SHP77 (cell line): ENCODE results near the gene ZBTB21.

Source experiments
- DNase-seq, 2 experiments: peaks; one replicate each; lab custom pipeline; 2025; lab: John Stamatoyannopoulos, UW

Gene ZBTB21

DNA sequence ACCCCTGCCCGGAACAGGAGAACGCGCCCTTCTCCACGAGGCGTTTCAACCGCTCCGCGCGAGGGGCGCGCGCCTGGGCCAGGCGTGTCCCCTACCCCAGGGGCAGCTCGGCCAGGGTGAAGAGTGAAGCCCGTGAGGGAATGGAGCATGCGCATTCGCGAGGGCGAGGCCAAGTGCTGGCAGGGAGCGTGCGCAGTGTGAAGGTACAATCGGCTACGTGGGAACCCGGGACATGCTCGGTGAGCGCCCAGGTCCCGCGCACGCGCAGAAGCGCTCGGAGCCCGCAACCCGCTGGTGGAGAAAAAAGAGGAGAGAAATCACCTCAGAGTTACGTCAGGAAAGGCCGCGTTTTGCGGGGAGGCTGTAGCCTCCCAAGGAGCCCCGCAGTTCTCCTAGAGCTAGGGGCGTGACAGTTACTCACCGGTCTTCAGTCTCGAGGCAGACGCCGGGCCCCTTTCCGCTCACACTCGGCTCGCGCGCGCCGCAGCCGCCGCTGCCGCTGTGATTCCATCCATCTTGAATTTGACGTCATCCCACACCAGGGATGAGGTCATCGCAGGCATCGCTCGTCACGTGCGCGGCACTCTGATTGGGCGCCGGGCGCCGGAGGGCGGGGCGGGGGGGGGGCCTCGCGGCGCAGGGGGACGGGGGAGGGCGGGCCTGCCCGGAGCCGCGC is at the start of gene ZBTB21:
Gene ZBTB21, minus strand, starts transcription at position 530 of the 676 bp plus-strand sequence. CDS start 16,265 bp downstream, outside the sequence.
- peak; percentile 94 to 96 for DNase-seq

DNA sequence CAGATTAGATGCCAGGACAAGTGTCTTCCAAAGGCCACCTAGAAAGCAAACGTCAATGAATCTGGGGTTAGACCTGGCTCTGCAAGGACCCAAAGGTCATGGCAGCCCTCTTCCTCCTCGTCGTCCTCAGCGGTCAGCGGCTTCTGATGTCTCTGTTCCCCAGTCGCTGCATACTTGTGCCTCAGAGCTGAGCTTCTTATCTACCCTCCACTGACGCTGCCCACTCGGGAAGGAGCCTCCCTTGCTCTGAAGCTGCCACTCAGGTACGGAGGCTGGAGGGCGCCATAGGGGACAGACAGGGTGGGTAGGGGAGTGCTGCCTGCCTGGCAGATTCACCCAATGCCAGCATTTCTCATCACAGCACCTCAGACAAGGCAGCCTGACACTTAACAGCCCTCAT is 49.6 kb upstream of the ZBTB21 start:
- DNase-seq: no peak

DNA sequence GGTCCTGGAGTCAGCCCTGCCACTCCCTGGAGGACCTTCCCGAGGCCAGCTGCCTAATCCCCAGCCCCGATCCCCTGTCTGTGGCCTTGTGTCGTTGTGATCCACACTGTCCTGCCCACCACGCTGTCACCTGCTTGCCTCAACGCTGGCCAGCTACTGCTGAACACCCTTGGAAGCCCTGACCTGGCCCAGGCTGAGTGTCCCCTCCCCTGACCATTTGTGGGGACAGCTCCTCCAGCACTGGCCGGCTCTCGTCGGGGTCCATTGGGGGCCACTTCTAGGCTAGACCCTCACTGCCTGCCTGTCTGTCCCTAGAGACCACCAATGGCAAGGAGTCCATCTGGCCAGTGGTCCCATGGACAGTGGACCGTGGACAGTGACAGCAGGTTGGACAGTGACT is 49.0 kb upstream of the ZBTB21 start:
- no peak for DNase-seq

DNA sequence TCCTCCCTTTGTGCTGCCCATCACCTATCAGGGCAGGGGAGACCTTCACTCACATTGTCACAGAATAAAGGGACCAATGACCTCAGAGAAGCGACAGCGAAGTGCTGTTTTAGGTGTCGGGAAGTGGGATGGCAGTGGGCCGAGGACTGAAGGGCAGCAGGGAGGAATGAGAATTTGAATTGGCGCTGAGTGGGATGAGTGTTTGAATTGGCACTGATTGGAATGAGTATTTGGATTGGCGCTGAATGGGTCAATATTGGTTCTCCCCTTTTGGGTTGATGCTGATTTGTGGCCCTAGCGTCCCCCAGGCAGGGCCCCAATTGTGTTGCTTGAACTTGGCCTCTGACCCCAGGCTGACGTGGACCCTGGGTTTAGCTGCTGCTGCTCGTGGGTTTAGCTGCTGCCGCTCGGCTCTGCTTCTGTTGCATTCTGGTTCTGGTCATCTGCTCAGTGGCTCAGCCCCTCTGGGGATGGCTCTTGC is 48.5 kb upstream of the ZBTB21 start:
- DNase-seq: peak in 1 of 2 experiments; percentile 15

DNA sequence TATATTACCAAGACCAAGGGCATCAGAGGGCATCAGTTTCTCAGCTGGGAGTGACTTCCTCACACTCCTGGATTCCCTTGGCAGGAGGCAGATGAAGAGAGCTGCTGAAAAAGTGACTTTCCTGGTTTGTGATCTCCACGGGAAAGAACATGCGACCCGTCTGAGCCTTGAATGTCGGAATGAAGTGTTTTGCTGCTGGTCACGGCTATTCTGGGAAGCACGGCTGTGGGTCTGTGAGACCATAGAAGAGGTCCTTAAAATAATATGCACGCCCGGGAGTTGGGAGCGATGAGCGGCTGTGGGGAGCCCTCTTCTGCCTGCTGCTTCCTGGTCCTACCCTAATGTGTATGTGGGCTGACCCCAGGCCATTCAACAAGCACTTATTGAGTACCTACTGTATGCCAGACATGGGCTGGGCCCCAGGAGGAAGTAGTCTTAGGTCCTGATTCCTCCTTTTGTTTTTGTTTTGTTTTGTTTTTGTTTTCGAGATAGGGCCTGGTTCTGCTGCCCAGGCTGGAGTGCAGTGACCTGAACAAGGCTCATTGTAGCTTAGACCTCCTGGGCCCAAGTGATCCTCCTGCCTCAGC is 47.8 kb upstream of the ZBTB21 start:
- DNase-seq: no peak

DNA sequence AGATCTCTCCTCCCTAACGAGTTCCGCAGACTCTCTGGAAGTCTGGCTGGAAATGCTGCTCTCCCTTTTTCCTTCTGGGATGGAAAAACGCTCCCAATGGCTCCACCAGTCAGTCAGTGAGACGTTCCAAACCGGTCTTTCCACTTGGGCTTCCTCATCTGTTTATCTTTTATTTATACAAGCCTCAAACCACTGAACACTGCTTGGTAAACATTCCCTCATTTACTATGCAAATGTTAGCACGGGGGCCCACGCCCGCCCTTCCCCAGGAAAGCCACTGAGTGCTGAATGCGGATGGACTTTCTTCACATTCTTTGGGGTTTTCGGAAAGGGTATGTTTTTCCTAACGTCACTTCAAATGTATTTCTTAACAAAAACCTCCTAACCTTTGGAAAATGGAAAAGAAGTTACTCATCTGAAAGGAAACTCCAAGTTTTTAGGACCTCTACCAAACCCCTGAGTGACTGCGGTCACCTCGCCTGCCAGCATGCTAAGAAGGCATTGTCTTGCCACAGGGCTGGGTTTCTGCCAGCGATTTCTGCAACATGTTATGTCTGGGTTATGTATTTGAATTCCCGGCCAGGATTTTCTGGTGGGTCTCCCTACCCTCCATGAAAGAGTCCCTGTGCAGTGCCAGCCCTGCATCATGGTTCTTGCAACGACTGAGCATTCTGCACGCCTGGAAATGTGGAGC is 47.0 kb upstream of the ZBTB21 start:
- no peak for DNase-seq

DNA sequence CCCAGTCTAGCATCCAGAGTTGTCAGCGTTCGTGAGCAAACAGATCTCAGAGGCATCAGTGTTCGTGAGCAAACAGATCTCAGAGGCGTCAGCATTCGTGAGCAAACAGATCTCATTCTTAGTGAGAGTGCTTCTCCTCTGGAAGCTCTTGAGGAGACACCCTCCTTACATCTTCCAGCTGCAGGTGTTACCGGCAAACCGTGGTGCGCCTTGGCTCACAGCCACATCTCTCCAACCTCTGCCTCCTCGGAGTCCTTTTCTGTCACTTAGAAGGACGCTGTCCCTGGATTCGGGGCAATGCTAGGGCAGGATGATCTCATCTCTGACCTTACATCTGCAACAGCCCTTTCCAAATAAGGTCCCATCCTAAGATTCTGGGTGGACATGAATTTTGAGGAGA is 46.3 kb upstream of the ZBTB21 start:
- peak in 1 of 2 experiments; percentile 17 for DNase-seq

DNA sequence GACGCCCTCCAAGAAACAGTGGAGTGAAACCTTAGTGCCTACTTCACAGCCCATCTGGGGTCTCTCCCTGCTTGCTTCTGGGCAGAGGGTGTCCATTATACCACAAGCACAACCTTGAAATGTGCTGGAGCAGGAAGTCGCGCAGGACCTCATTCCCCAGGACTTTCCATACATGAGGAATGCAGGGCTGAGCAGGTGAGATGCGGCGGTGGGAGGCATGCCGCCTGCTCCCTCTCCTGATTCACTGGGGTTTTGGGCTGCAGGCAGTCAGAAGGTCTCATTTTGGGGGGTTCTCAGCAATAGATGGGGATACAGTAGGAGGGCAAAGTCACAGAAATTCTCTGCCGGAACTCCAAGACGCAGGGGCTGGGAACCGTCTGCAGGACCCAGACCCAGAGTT is 45.3 kb upstream of the ZBTB21 start:
- no peak for DNase-seq

DNA sequence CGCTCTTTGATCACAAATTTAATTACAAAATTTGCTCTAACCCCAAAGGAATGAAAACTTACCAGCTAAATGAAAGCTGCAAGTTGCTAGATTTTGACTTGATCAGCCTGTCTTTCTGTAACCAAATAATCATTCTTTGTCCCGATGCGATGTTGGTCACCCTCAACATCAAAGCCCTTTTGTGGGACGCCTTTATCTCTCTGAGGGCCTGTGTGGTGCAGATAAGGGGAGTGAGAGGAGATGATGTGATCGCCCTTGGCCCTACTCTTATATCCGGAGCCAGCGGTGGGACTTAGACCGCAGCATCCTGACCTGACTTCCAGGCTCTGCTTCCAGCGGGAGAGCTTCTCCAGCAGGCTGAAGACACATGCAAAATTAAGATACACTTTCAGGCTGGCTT is 41.6 kb upstream of the ZBTB21 start:
- no peak for DNase-seq

DNA sequence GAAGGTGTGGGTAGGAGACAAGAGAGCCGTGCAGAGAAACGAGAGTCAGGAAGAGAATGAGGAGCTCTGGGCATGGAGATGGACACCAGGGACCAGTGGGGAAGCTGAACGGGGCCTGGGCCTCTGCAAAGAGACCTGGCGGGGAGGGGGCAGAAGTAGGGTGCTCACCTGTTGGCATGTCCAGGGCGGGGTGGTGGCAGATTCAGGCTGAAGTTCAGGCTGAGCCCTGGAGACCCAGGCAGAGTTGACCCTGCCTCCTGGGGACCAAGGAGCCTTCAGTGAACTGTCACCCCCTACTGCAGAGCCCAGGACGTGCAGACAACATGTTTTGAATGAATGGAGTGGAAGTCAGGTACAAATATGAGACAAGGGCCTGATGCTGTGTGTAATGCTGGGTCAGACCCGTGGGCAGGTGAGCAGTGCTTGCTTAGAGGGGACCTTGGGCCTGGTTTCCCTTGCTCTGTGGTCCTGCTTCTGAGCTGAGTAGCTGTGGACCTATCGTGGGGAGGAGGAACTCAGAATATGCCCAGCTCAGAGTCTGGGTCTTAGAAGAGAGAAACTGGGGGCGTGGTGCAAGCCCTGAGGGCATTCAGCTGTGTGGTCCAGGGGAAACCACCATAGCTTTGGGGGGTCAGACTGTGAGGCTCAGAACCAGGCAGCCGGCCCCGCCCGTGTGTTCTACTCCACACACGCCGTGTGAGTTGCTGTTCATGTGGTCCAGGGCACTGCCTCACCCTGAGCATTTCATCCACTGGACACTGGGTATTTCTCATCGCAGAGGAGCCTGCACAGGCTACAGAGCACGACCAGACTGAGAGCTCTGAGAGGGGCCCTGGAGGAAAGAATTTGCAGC is 39.6 kb upstream of the ZBTB21 start:
- DNase-seq: no peak

DNA sequence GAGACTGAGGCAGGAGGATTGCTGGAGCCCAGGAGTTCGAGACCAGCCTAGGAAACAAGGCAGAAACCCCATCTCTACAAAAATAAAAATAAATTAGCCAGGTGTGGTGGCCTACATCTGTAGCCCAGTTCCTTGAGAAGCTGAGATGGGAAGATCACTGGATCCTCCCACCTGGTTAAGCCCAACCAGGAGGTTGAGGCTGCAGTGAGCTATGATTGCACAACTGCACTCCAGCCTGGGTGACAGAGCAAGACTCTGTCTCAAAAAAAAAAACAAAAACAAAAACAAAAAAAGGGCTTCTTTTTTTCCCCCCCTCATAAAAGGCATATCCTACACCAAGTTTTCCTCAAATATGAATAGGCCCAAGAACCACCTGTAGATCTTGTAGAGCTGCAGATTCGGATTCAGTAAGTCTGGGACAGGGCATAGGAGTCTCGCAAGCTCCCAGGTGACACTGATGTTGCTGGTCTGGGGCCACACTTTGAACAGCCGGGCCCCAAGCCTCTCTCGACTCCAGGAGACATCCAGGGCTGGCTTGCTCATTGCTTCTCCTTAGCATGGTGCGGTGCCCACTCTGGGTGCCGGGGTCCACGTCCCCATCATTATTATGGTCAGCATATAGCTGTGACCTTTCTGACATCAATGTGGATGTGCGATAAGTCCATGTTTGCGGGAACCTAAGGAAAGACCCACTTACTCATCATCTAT is 38.9 kb upstream of the ZBTB21 start:
- no peak for DNase-seq

DNA sequence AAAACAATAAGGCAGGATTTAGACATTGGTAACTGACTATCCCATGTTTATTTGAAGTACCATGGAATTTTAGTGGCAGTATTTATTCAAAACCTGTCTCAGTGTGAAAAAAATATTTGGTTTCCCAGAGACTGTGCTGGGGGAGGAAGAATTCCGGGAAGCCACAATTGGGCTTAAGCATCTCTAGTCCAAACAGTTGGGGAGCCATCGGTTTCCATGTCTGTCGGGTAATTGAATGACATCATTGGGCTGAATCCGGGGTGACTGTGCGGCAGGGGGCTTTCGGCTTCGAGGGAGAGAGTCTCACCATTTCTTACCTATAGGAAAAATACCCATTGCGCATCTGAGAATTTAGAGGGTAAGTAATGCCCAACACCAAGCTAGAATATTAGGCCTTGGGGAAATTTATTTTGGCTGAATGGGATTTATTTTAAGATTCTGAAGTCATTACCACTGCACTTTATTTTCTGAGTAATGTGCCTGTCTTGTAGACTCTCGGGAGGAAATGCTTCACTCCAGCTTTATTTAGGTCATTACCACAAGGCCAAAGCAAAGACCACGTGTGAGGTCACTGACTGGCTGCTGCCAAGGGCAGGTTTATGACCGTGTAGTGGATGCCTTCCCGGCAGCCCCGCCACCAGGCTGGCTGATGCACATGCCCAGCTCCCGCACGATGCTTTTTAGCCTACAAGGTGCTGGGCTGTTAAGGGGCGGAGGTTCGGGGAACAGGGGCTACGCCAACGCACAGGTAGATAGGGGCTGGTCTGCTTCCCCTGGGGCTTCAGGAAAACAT is 37.9 kb upstream of the ZBTB21 start:
- DNase-seq: peak; percentile 60 to 64

DNA sequence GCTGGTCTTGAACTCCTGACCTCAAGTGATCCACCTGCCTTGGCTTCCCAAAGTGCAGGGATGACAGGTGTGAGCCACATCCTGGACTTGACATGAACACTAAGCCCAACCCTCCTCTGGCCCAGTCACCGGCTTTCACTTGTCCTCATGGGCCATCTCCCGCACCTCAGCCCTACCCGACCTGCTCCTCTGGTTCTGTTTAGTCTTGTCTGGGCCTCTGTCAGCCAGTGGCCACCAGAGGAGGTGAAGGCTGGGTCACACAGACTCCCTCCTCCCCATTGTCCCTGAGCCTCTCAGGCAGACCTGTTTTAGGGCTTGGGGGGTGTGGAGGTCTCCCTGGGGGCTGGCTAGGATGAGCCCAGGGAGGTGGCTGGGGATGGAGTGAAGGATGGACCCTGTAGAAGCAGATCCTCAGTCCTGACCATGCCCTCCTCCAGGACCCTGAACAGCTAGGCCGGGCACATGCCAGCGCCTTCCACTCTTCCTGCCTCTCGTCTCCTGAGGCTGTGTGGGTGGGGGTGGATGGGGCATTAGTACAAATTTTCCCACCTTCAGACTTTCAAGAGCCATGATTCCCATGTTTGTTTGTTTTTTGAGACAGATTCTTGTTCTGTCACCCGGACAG is 34.8 kb upstream of the ZBTB21 start:
- no peak for DNase-seq

DNA sequence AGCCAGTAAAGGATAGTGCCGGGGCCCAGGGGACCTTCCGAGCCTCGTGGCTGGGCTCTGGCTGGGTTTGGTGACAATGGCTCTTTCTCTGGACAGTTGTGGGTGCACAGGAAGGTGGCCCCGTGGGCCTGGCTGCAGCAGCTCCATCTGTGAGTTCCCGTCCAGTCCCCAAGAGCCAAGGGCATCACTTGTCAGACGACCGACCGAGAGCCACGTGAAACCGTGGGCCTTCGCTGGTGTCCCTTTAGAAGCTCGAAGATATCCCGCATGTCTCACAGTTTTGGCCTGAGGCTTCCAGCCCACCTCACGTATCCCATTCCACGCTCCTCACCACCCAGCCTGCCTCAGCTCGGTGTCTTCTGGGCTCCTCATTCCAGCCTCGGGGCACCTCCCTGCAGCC is 33.8 kb upstream of the ZBTB21 start:
- no peak for DNase-seq

DNA sequence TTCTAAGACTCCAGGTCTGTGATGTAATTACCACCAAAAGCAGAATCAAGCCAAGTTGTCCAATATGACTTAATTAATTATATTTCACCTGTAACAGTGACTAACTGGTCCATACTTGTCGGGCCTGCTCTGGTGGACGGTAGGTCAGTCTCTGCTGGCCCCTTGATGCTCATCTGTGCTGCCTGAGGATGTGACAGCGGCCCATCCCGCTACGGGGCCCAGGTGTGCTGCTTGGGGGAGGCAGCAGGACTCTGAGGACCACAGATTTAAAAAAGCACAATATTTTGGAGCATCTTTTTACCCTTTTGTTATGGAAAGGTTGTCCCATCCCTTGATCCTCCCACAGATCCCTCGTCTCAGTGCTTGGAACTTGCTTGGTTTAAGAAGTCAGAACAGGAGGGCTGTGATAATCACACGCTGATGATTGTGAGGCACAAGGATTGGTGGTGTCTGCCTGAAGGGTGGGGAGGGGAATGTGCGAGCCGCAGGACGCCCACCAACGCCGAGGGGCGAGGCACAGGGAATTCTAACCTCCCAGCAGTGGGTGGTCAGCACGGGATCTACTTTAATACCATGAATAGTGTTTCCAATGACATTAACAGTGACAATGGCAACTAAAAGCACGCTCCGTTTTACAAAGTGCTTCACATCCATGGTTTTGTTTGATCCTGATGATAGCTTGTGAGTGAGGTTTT is 33.2 kb upstream of the ZBTB21 start:
- no peak for DNase-seq

DNA sequence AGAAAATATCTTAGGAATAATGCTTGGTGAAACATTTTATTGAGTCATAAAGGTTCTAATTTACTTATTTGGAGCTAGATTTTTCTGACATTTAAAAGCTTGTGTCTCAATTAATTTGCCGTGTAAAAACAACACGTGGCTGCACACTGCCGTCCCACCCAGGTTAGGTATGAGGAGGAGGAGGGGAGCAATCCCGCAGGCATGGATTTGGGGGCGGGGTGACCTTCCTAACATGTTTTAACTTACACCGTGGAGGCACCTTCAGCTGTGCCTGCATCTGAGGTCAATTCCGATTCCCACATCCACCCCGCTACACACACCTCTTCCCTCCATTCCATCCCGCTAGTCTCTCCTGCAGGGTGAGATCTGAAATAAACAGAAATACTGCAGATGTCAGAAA is 32.5 kb upstream of the ZBTB21 start:
- DNase-seq: no peak

DNA sequence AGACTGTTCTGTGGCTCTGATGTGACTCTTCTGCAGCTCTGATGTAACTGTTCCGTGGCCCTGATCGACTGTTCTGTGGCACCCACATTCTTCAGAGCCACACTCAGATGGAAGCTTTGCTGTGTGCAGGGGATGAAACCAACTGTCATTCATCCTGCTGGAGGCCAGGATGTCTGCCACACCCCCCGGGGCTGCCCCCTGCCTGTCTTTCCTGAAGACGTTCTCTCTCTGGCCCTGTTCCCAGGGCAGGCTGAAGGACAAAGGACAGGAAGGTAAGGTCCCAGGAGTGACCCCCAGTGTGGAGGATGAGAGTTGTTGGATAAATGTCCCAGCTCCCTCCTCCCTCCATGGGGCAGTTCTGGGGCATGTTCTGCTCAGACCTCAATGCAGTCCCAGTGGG is 31.6 kb upstream of the ZBTB21 start:
- no peak for DNase-seq

DNA sequence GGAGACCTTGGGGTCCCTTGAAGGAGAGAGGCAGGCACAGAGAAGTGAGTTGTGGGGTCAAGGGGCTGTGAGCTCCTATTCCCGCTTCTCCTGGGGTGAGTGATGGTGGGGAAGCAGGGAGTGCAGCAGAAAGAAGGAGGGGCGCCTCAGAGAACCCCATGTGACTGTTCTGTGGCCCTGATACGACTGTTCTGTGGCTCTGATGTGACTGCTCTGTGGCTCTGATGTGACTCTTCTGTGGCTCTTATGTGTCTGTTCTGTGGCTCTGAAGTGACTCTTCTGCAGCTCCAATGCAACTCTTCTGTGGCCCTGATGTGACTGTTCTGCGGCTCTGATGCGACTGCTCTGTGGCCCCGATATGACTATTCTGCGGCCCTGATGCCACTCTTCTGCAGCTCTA is 31.1 kb upstream of the ZBTB21 start:
- DNase-seq: no peak

DNA sequence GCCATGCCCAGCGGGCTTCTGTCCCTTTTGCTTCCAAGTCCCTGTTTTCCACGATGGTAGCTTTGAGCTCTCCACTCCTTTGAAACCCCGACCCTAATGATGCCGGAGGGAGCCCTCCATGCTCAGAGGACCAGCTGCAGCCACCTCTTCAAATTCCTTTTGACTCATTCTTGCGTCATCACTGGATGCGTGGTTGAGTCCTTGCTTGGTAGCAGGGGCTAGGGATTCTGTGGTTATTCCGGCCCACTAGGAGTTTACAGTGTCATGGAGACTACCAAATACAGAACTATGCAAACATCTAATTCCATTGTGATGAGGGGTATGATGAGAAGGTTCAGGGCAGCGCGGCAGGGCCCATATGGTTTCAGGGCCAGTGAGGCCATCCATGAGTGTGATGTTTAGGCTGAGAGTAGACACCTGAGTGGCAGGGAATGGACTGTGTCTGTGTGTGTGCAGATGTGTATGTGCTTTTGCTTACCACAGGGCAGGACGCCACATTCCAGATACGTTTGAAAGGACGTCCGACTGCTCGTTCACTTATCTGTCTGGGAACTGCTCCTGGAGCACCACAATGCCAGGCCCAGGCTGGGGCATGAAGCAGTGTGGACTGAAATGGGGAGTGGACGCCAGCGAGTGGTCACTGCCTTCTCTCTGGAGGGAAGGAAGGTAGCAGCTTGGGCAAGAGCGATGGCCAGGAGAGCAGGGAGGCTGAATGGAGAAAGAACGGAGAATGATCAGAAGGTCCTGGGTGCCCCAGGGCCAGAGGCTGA is 30.4 kb upstream of the ZBTB21 start:
- peak; percentile 20 to 62 for DNase-seq
